HEK293 (cell line): ENCODE data around the gene ZNF467.

ENCODE experiments used
- CTCF ChIP-seq: fragments of 450-650 bp; formaldehyde crosslinking; IDR thresholded peaks from 2 replicates; pipeline ENCODE4 v1.5.1; 2016; ENCODE audit warnings: missing biosample characterization, missing genetic modification characterization
- ZNF132 ChIP-seq: fragments of 450-650 bp; formaldehyde crosslinking; IDR thresholded peaks from 2 replicates; pipeline ENCODE4 v1.5.1; 2017; ENCODE audit warnings: missing biosample characterization, missing genetic modification characterization, borderline replicate concordance
- ZNF660 ChIP-seq: fragments of 450-650 bp; IDR thresholded peaks from 2 replicates; pipeline ENCODE4 v1.5.1; 2018; ENCODE audit warnings: missing biosample characterization, mild to moderate bottlenecking, missing genetic modification characterization

- TF ChIP-seq ZNF132 (tag by site-specific recombination), result no peak
- no peak for TF ChIP-seq CTCF (tag by site-specific recombination)
- TF ChIP-seq ZNF660 (tag by site-specific recombination), result no peak
Measured at GRCh38 chr7:149715476-149715875, 57.9 kb downstream of the ZNF467 start.
